H1 (cell line): ENCODE results near the gene APBA2. TPM values are rescaled to one million over a fixed set of nuclear protein-coding genes. Genes with fewer than 3 reads are reported as not detected.

ENCODE experiments used
- CBX8 ChIP-seq: fragments of 300-800, 300-1000 bp; sonication (generic); IDR thresholded peaks from 2 replicates; pipeline ENCODE4 v1.7.1; 2016; ENCODE audit warnings: low read depth, low read length, borderline replicate concordance
- CTCF ChIP-seq, 3 experiments: IDR thresholded peaks; 1 replicate in 2 of 3; 2 replicates in 1 of 3; pipeline versions ENCODE4 v1.5.1 to v1.6.1; 2011; ENCODE audit warnings: low read length in 3 of 3, mild to moderate bottlenecking in 3 of 3, inconsistent platforms in 2 of 3, low read depth in 1 of 3, moderate library complexity in 1 of 3; ENCODE audit not compliant: insufficient read depth in 1 of 3; ENCODE audit errors: control extremely low read depth in 1 of 3
- POLR2AphosphoS5 ChIP-seq: IDR thresholded peaks from 2 replicates; pipeline ENCODE4 v1.6.1; 2011; ENCODE audit warnings: low read depth, low read length
- RNF2 ChIP-seq: fragments of 200-900, 300-1000 bp; sonication (generic); IDR thresholded peaks from 2 replicates; pipeline ENCODE4 v1.7.1; 2016; ENCODE audit warnings: borderline replicate concordance, low read depth, mild to moderate bottlenecking, antibody characterized with exemption, low read length; ENCODE audit not compliant: poor library complexity, severe bottlenecking; ENCODE audit errors: missing control alignments
- TEAD4 ChIP-seq: IDR thresholded peaks from 2 replicates; pipeline ENCODE4 v1.6.1; 2012; ENCODE audit warnings: low read depth, low read length, inconsistent platforms, mixed read lengths
- USF2 ChIP-seq: IDR thresholded peaks from 2 replicates; pipeline ENCODE4 v1.6.1; 2011; ENCODE audit warnings: low read length, improper control_type of control experiment
- polyA plus RNA-seq, 7 experiments: library from polyadenylated mRNA; depleted of rRNA in 3 of 7; stranded (reverse) in 5 of 7; unstranded in 2 of 7; fragments of >200 nt in 5 of 7; fragments of 200-250 nt in 2 of 7; gene quantifications; 1 replicate in 5 of 7; 2 replicates in 1 of 7; 4 replicates in 1 of 7; pipeline versions ENCODE4 v1.2.1 to v1.2.3, GENCODE V29; 2011 to 2013; ENCODE audit warnings: missing spikeins in 2 of 7, mixed read lengths in 2 of 7
- total RNA-seq: library from RNA; stranded (reverse); fragmentation: NEBNext Ultra II Directional; extraction: Animal tissue kit (Norgen Biotek cat#: 25700); gene quantifications from 2 replicates; pipeline ENCODE4 v1.2.1, GENCODE V29; 2021

APBA2 gene
- total and polyA plus RNA-seq, 2 of the 8 experiments (the other 6 are each of a cell fraction or from before 2014, with no cell fraction given): 15.5 to 19.0 TPM

GRCh38 chr15:29083858-29084257 is 198.1 kb downstream of the APBA2 start (continued):
- no peak for TF ChIP-seq USF2
- TF ChIP-seq CBX8: no peak
- no peak for TF ChIP-seq CTCF (IDR thresholded peaks at IDR 0.05; ENCODE audit: control extremely low read depth in 1 of 3, insufficient read depth in 1 of 3, low read depth in 1 of 3, low read length in 3 of 3)
- TF ChIP-seq RNF2: no peak
- TF ChIP-seq TEAD4: no peak
- TF ChIP-seq POLR2AphosphoS5: no peak
- TF ChIP-seq, all 59 proteins: peak for 0
